K562 (cell line): ENCODE results near the gene MEF2B. TPM values are rescaled to one million over a fixed set of nuclear protein-coding genes. Genes with fewer than 3 reads are reported as not detected.

Experiments
- CHD4 ChIP-seq: fragments of 200-600 bp; sonication (generic); IDR thresholded peaks from 3 replicates; pipeline ENCODE4 v1.6.1; 2012; ENCODE audit warnings: low read depth, mild to moderate bottlenecking, mixed read lengths, low read length, inconsistent platforms; ENCODE audit not compliant: insufficient read depth, insufficient replicate concordance, poor library complexity, severe bottlenecking
- DACH1 ChIP-seq: fragments of 450-650 bp; IDR thresholded peaks from 2 replicates; pipeline ENCODE4 v1.6.1; 2018; ENCODE audit not compliant: partially characterized antibody
- MAZ ChIP-seq, 2 experiments: fragments of 450-650 bp in 1 of 2; sonication (generic) in 1 of 2; formaldehyde crosslinking; IDR thresholded peaks in 1 of 2; conservative IDR thresholded peaks in 1 of 2; 2 replicates each; pipeline versions ENCODE4 v1.4.0 to v1.5.0; 2020; ENCODE audit warnings: mild to moderate bottlenecking in 1 of 2, missing genetic modification reagents in 1 of 2
- SAP30 ChIP-seq: fragments of 200-600 bp; sonication (generic); IDR thresholded peaks from 2 replicates; pipeline ENCODE4 v1.6.1; 2012; ENCODE audit warnings: borderline replicate concordance, low read depth, mild to moderate bottlenecking, moderate library complexity, low read length, control low read depth, inconsistent platforms; ENCODE audit not compliant: insufficient read depth, poor library complexity, severe bottlenecking
- polyA plus RNA-seq, 8 experiments: library from polyadenylated mRNA; depleted of rRNA in 4 of 8; stranded (reverse) in 5 of 8; unstranded in 3 of 8; fragments of >200 nt; fragmentation: Nextera tagmentation in 2 of 8; fragmentation: Illumina TruSeq in 1 of 8; extraction: Ambion mirVana in 2 of 8; extraction: Trizol in 1 of 8; gene quantifications; 2 replicates each; pipeline versions ENCODE4 v1.2.1 to v1.2.3, GENCODE V29; 2011 to 2014; ENCODE audit warnings: inconsistent platforms in 1 of 8, missing spikeins in 1 of 8
- total RNA-seq, 7 experiments: library from RNA; depleted of rRNA in 6 of 7; stranded (reverse); fragments of >200 nt in 6 of 7; fragmentation: Illumina TruSeq in 2 of 7; extraction: Trizol in 2 of 7; gene quantifications; 2 replicates each; pipeline versions ENCODE4 v1.2.1 to v1.2.3, GENCODE V29; 2011 to 2021; ENCODE audit warnings: low replicate concordance in 1 of 7
- TF ChIP-seq, protein P1 (sequence below), 2 experiments: fragments of 450-650 bp; formaldehyde crosslinking in 1 of 2; IDR thresholded peaks; 2 replicates each; pipeline versions ENCODE4 v1.4.0 to v1.6.1; 2014 to 2020; ENCODE audit warnings: mild to moderate bottlenecking in 2 of 2, borderline replicate concordance in 1 of 2, low read depth in 1 of 2
- TF ChIP-seq, protein P2 (sequence below): fragments of 250-450 bp; sonication (Bioruptor Pico); IDR thresholded peaks from 2 replicates; pipeline ENCODE4 v1.8.0; 2022; ENCODE audit warnings: inconsistent platforms, mild to moderate bottlenecking, moderate library complexity, borderline replicate concordance
- TF ChIP-seq, protein P3 (sequence below), 3 experiments: IDR thresholded peaks in 2 of 3; conservative IDR thresholded peaks in 1 of 3; 2 replicates each; pipeline ENCODE4 v1.5.1; 2011 to 2012; ENCODE audit warnings: low read length in 3 of 3, mild to moderate bottlenecking in 3 of 3, control low read depth in 2 of 3, improper control_type of control experiment in 1 of 3, inconsistent platforms in 1 of 3, low read depth in 1 of 3, mixed read lengths in 1 of 3, moderate library complexity in 1 of 3; ENCODE audit not compliant: insufficient read depth in 2 of 3

MEF2B gene
- total and polyA plus RNA-seq, 9 of the 15 experiments (the other 6 are each of a cell fraction or from before 2014, with no cell fraction given) = 0.14 to 1.9 (median 0.71) TPM; not detected in 3

DNA sequence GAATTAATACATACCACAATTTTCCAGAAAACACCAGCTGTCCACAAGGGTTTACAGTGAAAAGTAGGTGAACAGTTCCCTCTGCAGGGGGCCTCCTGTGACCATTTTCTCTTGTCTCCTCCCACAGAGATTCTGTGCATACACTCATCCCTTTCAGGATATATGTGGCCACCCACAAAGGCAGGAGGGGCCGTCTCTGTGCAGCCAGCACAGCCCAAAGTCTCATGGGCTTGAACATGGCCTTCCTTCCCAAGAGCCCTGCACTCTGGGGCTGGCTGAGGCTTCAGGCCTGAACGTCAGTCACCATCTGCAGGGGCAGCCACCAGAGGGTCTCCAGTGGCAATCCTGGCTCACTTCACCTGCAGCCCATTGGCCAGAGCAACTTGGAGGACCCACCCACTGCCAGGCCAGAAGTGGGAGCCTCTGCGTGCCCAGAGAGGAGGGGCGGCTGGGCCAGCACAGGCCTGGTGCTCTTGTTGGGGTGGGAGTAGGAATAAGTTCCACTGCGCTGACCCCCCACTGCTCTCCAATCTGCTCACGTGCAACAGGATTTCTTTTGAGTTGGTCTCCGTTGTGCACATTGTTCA, 56.9 kb downstream of the MEF2B start (continued):
- TF ChIP-seq, protein P1, sequence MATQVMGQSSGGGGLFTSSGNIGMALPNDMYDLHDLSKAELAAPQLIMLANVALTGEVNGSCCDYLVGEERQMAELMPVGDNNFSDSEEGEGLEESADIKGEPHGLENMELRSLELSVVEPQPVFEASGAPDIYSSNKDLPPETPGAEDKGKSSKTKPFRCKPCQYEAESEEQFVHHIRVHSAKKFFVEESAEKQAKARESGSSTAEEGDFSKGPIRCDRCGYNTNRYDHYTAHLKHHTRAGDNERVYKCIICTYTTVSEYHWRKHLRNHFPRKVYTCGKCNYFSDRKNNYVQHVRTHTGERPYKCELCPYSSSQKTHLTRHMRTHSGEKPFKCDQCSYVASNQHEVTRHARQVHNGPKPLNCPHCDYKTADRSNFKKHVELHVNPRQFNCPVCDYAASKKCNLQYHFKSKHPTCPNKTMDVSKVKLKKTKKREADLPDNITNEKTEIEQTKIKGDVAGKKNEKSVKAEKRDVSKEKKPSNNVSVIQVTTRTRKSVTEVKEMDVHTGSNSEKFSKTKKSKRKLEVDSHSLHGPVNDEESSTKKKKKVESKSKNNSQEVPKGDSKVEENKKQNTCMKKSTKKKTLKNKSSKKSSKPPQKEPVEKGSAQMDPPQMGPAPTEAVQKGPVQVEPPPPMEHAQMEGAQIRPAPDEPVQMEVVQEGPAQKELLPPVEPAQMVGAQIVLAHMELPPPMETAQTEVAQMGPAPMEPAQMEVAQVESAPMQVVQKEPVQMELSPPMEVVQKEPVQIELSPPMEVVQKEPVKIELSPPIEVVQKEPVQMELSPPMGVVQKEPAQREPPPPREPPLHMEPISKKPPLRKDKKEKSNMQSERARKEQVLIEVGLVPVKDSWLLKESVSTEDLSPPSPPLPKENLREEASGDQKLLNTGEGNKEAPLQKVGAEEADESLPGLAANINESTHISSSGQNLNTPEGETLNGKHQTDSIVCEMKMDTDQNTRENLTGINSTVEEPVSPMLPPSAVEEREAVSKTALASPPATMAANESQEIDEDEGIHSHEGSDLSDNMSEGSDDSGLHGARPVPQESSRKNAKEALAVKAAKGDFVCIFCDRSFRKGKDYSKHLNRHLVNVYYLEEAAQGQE (IDR thresholded peaks at IDR 0.05; ENCODE audit: borderline replicate concordance) = peak; percentile 72
- TF ChIP-seq, protein P1 (CRISPR knock-in tag; IDR thresholded peaks at IDR 0.05; ENCODE audit: low read depth) = no peak
- TF ChIP-seq, protein P2, sequence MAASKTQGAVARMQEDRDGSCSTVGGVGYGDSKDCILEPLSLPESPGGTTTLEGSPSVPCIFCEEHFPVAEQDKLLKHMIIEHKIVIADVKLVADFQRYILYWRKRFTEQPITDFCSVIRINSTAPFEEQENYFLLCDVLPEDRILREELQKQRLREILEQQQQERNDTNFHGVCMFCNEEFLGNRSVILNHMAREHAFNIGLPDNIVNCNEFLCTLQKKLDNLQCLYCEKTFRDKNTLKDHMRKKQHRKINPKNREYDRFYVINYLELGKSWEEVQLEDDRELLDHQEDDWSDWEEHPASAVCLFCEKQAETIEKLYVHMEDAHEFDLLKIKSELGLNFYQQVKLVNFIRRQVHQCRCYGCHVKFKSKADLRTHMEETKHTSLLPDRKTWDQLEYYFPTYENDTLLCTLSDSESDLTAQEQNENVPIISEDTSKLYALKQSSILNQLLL = no peak
- no peak for TF ChIP-seq MAZ (CRISPR knock-in tag; conservative IDR thresholded peaks at IDR 0.05 in 1 of 2, IDR thresholded peaks at IDR 0.05 in 1 of 2)
- TF ChIP-seq SAP30 = no peak
- TF ChIP-seq, protein P3, sequence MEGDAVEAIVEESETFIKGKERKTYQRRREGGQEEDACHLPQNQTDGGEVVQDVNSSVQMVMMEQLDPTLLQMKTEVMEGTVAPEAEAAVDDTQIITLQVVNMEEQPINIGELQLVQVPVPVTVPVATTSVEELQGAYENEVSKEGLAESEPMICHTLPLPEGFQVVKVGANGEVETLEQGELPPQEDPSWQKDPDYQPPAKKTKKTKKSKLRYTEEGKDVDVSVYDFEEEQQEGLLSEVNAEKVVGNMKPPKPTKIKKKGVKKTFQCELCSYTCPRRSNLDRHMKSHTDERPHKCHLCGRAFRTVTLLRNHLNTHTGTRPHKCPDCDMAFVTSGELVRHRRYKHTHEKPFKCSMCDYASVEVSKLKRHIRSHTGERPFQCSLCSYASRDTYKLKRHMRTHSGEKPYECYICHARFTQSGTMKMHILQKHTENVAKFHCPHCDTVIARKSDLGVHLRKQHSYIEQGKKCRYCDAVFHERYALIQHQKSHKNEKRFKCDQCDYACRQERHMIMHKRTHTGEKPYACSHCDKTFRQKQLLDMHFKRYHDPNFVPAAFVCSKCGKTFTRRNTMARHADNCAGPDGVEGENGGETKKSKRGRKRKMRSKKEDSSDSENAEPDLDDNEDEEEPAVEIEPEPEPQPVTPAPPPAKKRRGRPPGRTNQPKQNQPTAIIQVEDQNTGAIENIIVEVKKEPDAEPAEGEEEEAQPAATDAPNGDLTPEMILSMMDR (IDR thresholded peaks at IDR 0.05 in 2 of 3, conservative IDR thresholded peaks at IDR 0.05 in 1 of 3; ENCODE audit: insufficient read depth in 2 of 3, low read depth in 1 of 3, low read length in 3 of 3) = peak; percentile 54 to 69 (median 68)
- TF ChIP-seq CHD4 = no peak
- TF ChIP-seq DACH1 = no peak
- TF ChIP-seq, all 486 proteins: peak for 13
